Thoracic aorta (tissue), 2 donors: Measurements from ENCODE around the gene SCT. TPM values are rescaled to one million over a fixed set of nuclear protein-coding genes. Genes with fewer than 3 reads are reported as not detected.
A peak's percentile ranks its signal among the peaks of the same experiment; 100 is the strongest.

Experiments
- ATAC-seq: fragments of 150-250 bp; one replicate; pipeline ENCODE4 v1.8.0; 2017; ENCODE audit warnings: low read depth; ENCODE audit not compliant: insufficient number of reproducible peaks, low FRiP score
- DNase-seq: peaks from one replicate; pipeline ENCODE4 v3.0.0-alpha.2; 2020; ENCODE audit warnings: low spot score
- H3K27ac ChIP-seq, 2 donors: fragments of 200-600 bp; sonication (generic); 1 replicate in 1 of 2; 2 replicates in 1 of 2; pipeline ENCODE4 v1.5.1; 2016; ENCODE audit warnings: mild to moderate bottlenecking in 2 of 2, moderate library complexity in 2 of 2
- H3K27me3 ChIP-seq: fragments of 200-600 bp; sonication (generic); replicated peaks from 2 replicates; pipeline ENCODE4 v1.6.0; 2016; ENCODE audit warnings: mild to moderate bottlenecking; ENCODE audit not compliant: insufficient read depth
- H3K36me3 ChIP-seq: fragments of 200-600 bp; sonication (generic); one replicate; pipeline ENCODE4 v1.5.1; 2016
- H3K4me1 ChIP-seq, 2 donors: fragments of 200-600 bp; sonication (generic); 1 replicate in 1 of 2; 2 replicates in 1 of 2; pipeline versions ENCODE4 v1.5.1 to v1.6.0; 2016; ENCODE audit warnings: low read depth in 2 of 2, mild to moderate bottlenecking in 1 of 2; ENCODE audit not compliant: control insufficient read depth in 1 of 2
- H3K4me3 ChIP-seq: fragments of 200-600 bp; sonication (generic); 2 replicates; pipeline ENCODE4 v1.5.1; 2016; ENCODE audit warnings: mild to moderate bottlenecking
- H3K9me3 ChIP-seq: fragments of 200-600 bp; sonication (generic); 2 replicates; pipeline ENCODE4 v1.5.1; 2016
- total RNA-seq, 2 donors: library from RNA; depleted of rRNA; stranded (reverse); fragments of >200 nt; gene quantifications; one replicate each; pipeline versions ENCODE4 v1.1.0 to v1.2.3, GENCODE V29; 2016
- TF ChIP-seq, protein P1 (sequence below): fragments of 200-600 bp; sonication (generic); IDR thresholded peaks from one replicate; pipeline ENCODE4 v1.5.1; 2019; ENCODE audit warnings: antibody characterized with exemption

Gene SCT
- total RNA-seq, 2 donors from 2014 or later = not detected

DNA sequence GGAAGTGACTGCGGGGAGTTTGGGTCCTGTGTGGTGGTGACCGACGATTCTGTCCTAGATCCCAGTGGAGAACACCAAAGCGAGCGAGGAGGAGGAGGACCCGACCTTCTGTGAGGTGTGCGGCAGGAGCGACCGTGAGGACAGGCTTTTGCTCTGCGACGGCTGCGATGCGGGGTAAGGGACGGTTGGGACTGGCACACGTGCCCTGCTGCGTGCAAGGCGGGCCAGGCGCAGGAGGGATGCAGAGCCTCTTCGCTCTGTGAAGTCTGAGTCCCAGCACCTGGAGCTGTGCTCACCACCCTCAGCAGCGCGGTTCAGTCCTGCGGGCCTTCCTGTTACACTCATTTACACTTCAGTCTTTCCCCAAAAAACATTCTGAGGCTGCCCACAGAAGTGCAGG, 34.5 kb downstream of the SCT start:
- DNase-seq = no peak
- no peak overlapping the region for H3K27ac ChIP-seq
- peaks cover 81% of the 10 kb centered on the region for H3K36me3 ChIP-seq
- TF ChIP-seq, protein P1, sequence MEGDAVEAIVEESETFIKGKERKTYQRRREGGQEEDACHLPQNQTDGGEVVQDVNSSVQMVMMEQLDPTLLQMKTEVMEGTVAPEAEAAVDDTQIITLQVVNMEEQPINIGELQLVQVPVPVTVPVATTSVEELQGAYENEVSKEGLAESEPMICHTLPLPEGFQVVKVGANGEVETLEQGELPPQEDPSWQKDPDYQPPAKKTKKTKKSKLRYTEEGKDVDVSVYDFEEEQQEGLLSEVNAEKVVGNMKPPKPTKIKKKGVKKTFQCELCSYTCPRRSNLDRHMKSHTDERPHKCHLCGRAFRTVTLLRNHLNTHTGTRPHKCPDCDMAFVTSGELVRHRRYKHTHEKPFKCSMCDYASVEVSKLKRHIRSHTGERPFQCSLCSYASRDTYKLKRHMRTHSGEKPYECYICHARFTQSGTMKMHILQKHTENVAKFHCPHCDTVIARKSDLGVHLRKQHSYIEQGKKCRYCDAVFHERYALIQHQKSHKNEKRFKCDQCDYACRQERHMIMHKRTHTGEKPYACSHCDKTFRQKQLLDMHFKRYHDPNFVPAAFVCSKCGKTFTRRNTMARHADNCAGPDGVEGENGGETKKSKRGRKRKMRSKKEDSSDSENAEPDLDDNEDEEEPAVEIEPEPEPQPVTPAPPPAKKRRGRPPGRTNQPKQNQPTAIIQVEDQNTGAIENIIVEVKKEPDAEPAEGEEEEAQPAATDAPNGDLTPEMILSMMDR = no peak
- H3K27me3 ChIP-seq = no peaks in the 10 kb centered on the region
- no peaks in the 10 kb centered on the region for H3K9me3 ChIP-seq
- no peak for ATAC-seq
- no peak overlapping the region for H3K4me3 ChIP-seq
- H3K4me1 ChIP-seq = no peaks in the 10 kb centered on the region

DNA sequence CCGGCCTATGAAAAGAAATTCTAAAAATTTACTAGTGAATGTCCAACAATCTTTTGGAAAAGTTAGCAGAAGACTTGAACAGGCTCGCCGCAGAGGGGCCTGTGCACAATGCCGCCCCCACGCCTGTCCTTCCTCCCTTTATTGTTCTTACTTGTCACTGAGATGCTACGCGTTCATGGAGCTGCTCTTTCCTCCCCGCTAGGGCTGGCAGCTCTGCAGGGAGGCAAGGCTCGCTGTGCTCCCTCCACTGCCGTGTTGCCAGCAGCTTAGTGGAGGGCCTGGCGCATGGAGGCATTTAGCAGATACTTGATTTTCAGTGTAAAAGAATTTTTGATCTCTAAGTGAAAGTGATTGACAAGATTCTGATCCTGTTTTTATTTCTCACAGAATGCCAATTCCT, 36.0 kb downstream of the SCT start:
- no peak overlapping the region for H3K27ac ChIP-seq
- H3K27me3 ChIP-seq = no peaks in the 10 kb centered on the region
- H3K4me3 ChIP-seq = no peak overlapping the region
- no peak for DNase-seq
- H3K4me1 ChIP-seq = no peaks in the 10 kb centered on the region
- TF ChIP-seq, protein P1 = no peak
- peaks cover 82% of the 10 kb centered on the region for H3K36me3 ChIP-seq
- no peak for ATAC-seq
- H3K9me3 ChIP-seq = no peaks in the 10 kb centered on the region

DNA sequence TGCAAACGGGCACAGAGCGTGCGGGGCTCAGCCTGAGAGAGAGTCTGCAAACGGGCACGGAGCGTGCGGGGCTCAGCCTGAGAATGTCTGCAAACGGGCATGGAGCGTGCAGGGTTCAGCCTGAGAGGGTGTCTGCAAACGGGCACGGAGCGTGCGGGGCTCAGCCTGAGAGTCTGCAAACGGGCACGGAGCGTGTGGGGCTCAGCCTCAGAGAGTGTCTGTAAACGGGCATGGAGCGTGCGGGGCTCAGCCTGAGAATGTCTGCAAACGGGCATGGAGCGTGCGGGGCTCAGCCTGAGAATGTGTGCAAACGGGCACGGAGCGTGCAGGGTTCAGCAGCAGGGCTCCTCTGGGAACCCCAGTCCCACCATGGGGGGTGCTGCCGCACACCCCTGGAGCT, 37.2 kb downstream of the SCT start:
- DNase-seq (no peak), ATAC-seq (no peak)
- Histone ChIP-seq H3K9me3 (no peaks in the 10 kb centered on the region), H3K4me3 (no peak overlapping the region), H3K27ac (no peak overlapping the region), H3K36me3 (peaks cover 80% of the 10 kb centered on the region), H3K27me3 (no peaks in the 10 kb centered on the region), H3K4me1 (no peaks in the 10 kb centered on the region)
- TF ChIP-seq, protein P1 = no peak

DNA sequence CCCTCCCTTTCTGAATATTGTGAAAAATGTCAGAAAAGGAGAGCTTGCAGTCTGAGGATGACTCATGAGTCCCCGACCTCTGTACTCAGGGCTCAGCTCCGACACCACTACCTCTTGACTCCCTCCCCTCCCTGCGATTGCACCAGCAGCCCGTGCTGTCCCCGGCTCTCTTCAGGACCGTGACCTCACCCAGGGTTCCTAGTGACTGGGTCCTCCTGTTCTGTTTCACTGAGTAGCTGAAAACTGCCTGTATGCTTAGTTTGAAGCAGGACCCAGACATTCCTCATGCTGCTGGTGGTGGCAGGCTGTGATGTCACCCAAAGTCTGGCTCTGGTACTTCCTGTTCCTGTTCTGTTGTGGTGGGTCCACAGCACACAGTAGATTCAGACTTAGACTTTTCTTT, 39.0 kb downstream of the SCT start:
- TF ChIP-seq, protein P1 = no peak
- no peak for ATAC-seq

DNA sequence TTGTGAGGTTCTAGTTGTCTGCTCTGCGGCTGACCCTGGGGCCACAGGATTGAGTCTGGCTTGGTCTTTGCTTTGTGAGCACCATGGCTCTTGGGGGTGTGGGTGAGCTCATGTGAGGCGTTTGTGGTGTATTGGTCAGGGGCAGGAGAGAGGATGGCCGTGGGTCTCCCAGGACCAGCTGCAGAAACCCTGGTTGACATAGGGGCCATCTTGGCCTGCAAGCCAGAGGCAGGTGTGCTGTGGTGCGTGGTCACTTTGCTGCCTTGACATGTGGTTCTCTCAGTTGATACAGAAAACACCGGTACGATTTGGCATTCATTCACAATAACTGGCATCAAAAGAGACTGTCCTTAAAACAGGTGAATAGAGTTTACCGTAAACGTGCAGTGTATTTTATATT, 39.4 kb downstream of the SCT start:
- no peak for ATAC-seq
- Histone ChIP-seq H3K27me3 (no peaks in the 10 kb centered on the region), H3K4me1 (no peaks in the 10 kb centered on the region), H3K36me3 (peaks cover 76% of the 10 kb centered on the region), H3K27ac (no peak overlapping the region), H3K9me3 (no peaks in the 10 kb centered on the region), H3K4me3 (no peak overlapping the region)
- TF ChIP-seq, protein P1 = no peak
- DNase-seq = no peak

More for the DNA sequence above, 39.0 kb downstream of the SCT start:
- no peak overlapping the region for H3K4me3 ChIP-seq
- no peak for DNase-seq
- H3K27me3 ChIP-seq = no peaks in the 10 kb centered on the region
- H3K27ac ChIP-seq = peak overlapping the region in 1 of 2 donors; percentile 49
- no peaks in the 10 kb centered on the region for H3K9me3 ChIP-seq
- H3K36me3 ChIP-seq = peaks cover 77% of the 10 kb centered on the region
- H3K4me1 ChIP-seq = no peaks in the 10 kb centered on the region
